ENCODE measurements around the gene ACTG2.

DNA sequence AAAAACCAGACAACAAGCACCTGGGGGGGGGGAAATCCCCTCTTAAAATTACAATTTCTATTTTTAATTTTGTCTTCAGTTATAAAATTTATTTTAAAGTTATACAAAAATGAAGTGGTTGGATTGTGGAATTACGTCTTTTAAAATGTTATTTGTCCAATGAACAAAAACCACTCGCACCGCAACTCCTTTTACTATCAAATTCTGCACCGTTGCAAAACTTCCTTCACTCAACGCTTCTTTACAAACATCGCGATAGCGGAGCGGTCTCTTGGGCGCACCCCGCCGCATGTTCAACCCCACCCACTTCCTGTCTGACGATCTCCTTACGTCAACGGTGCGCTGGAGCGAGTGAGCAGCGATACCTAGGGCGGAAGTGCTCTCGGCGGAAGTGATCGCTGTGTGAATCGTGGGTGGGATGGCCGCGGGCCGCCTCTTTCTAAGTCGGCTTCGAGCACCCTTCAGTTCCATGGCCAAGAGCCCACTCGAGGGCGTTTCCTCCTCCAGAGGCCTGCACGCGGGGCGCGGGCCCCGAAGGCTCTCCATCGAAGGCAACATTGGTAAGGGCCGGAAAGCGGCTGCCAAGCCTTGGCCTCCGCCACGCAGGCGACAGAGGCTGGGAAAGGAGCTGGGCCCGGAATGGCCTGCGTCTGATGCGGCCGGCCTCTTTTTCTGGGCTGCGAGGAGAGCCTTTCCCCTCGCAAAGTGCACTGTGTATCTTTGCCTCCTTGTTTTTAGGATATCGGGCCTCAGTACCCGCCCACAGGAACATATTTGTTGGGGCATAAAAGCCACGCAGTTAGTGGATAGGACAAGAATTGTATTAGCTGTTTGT, 33.9 kb downstream of the ACTG2 start, which contains the start of gene DGUOK:
- TF ChIP-seq, protein P1, sequence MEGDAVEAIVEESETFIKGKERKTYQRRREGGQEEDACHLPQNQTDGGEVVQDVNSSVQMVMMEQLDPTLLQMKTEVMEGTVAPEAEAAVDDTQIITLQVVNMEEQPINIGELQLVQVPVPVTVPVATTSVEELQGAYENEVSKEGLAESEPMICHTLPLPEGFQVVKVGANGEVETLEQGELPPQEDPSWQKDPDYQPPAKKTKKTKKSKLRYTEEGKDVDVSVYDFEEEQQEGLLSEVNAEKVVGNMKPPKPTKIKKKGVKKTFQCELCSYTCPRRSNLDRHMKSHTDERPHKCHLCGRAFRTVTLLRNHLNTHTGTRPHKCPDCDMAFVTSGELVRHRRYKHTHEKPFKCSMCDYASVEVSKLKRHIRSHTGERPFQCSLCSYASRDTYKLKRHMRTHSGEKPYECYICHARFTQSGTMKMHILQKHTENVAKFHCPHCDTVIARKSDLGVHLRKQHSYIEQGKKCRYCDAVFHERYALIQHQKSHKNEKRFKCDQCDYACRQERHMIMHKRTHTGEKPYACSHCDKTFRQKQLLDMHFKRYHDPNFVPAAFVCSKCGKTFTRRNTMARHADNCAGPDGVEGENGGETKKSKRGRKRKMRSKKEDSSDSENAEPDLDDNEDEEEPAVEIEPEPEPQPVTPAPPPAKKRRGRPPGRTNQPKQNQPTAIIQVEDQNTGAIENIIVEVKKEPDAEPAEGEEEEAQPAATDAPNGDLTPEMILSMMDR (conservative IDR thresholded peaks at IDR 0.05 in 1 of 2, IDR thresholded peaks at IDR 0.05 in 1 of 2; ENCODE audit: extremely low read depth in 1 of 2, insufficient read depth in 1 of 2, low read depth in 1 of 2, low read length in 2 of 2): no peak
- TF ChIP-seq EZH2 (IDR thresholded peaks at IDR 0.05; ENCODE audit: borderline replicate concordance, low read length): no peak
